NCI-H146 treated with DMSO at 0.1 percent for 48 hours (cell line): ENCODE measurements around the gene CAMTA2.
"Not testable (repeated sequence)": the region's sequence is repeated elsewhere in the genome, so short reads cannot be mapped to it uniquely, and the experiment has no call there.

ENCODE experiments used
- DNase-seq: peaks from one replicate; lab custom pipeline; 2025; ENCODE audit not compliant: unreplicated experiment; lab: John Stamatoyannopoulos, UW

CAMTA2 gene, protein sequence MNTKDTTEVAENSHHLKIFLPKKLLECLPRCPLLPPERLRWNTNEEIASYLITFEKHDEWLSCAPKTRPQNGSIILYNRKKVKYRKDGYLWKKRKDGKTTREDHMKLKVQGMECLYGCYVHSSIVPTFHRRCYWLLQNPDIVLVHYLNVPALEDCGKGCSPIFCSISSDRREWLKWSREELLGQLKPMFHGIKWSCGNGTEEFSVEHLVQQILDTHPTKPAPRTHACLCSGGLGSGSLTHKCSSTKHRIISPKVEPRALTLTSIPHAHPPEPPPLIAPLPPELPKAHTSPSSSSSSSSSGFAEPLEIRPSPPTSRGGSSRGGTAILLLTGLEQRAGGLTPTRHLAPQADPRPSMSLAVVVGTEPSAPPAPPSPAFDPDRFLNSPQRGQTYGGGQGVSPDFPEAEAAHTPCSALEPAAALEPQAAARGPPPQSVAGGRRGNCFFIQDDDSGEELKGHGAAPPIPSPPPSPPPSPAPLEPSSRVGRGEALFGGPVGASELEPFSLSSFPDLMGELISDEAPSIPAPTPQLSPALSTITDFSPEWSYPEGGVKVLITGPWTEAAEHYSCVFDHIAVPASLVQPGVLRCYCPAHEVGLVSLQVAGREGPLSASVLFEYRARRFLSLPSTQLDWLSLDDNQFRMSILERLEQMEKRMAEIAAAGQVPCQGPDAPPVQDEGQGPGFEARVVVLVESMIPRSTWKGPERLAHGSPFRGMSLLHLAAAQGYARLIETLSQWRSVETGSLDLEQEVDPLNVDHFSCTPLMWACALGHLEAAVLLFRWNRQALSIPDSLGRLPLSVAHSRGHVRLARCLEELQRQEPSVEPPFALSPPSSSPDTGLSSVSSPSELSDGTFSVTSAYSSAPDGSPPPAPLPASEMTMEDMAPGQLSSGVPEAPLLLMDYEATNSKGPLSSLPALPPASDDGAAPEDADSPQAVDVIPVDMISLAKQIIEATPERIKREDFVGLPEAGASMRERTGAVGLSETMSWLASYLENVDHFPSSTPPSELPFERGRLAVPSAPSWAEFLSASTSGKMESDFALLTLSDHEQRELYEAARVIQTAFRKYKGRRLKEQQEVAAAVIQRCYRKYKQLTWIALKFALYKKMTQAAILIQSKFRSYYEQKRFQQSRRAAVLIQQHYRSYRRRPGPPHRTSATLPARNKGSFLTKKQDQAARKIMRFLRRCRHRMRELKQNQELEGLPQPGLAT

DNA sequence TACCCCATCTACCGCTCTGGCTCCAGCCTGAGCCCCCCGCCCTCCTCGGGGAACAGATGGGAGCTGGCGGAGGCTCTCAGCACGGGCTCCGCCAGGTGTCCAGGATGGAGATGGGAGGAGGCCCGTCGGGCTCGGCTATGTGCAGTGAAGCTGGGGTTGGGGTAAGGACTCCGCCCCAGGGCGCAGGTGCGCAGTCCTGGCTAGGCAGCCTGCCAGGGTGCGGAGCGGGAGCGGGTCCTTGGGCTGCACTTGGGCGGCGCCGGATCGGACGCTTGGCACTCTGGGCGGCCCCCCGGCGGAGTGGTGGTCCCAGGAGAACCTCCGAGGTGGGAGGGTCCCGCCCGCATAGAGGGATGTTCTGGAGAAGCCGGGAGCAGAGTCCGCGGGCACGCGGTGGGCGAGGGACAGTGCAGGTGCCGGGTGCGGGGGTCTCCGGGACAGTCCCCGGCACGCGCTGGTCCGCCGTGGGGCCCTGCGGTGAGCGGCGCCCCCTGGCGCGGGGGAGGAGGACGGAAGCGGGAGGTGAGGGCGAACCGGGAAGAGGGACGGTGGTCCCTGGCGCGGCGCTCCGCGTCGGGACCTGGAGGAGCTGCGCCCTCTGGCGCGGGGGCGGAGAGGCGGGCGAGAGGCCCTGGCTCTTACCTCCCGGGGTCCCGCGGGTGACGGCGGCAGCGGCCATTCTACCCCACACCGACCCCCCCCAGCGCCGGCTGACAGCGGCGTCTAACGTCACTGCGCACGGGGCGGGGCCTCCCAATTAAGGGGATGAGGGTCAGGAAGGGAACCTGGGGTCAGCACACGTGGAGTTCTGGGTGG, at the start of gene CAMTA2:
CAMTA2 (minus strand) TSS at position 725 of the 816 bp plus-strand sequence. CDS start 1,453 bp downstream, outside the sequence.
- peak; percentile 73 for DNase-seq

- no peak for DNase-seq
These were observed 47.8 kb upstream of the CAMTA2 start, which contains the start of gene SLC52A1 for GRCh38 chr17:5035315-5035714. TSS of gene SLC52A1 (minus strand) at chr17:5035426. CDS start at chr17:5034606, 820 bp downstream.

DNA sequence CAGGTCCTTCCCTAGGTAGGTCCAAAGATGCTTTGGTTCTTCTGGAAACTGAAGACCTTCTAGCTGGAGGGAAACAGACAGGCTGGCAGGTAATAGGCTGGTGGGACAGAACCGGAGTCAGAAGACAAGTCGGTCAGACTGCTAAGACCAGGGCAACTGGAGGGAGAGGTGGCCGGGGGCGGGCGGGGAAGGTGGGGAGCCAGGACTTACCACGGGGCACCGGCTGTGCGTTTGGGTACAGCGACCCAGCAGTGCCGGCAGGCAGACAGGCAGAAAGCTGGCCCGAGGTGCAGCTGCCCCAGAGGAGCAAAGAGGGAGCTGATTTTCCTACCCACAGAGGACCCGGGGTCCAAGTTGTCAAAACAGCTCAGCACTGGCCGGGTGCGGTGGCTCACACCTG, 47.2 kb upstream of the CAMTA2 start:
- no peak for DNase-seq

DNA sequence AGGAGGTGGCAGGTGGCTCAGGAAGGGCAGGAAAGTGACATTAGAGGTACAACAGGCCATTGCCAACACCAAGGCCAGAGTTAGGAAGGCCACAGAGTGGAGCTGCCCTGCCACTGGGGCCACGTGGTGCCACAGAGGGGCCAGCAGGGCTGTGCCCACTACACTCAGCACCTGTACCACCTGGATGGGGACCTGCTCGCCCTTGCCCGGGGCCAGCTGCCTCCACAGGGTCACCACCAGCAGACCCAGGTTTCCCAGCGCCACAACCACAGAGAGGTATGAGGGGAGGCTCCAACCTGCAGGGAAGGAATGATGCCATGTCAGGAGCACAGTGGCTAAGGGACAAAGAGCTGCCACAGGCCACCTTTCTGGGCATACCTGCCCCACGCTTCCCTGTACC, 46.6 kb upstream of the CAMTA2 start:
- no peak for DNase-seq

GRCh38 chr17:5033352-5034015, 46.0 kb upstream of the CAMTA2 start:
- DNase-seq: no peak

DNA sequence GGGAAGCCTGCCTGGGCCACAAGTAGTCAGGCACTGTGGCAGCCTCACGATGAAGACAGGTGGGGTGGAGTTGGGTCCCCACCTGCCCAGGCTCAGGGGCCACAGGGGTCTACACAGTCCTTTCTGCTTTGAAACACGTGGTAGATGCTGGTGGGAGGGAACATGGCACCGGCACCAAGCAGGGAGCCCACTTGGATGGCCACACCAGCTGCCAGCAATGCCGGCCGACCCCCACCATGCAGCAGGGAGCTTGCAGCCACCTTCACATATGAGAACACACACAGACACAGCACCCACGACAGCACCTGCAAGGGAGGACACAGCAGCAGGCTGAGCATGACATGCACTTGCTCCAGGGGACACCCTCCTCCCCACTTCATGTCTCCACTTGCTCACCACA, 45.4 kb upstream of the CAMTA2 start:
- DNase-seq: no peak

- DNase-seq: peak; percentile 66
These were observed 44.0 kb upstream of the CAMTA2 start for GRCh38 chr17:5031365-5032082.

DNA sequence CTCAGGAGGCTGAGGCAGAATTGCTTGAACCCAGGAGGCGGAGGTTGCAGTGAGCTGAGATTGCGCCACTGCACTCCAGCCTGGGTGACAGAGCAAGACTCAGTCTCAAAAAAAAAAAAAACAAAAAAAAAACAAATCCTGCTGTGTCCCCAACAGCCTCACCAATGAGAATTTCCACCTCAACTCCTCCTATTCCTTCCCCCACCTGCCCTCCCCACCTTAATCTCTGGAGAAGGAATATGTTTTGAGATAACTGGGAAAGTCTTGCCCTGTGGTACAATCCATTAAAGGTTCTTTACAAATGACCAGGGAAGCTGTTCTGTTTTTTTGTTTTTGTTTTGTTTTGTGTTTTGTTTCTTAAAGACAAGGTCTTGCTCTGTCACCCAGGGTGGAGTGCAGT, 42.7 kb upstream of the CAMTA2 start:
- DNase-seq: not testable (repeated sequence)

GRCh38 chr17:5027916-5028315, 40.4 kb upstream of the CAMTA2 start:
- no peak for DNase-seq

- no peak for DNase-seq
These were observed 39.8 kb upstream of the CAMTA2 start for GRCh38 chr17:5027299-5027698.

- DNase-seq: no peak
These were observed 37.1 kb upstream of the CAMTA2 start for GRCh38 chr17:5024604-5025003.

DNA sequence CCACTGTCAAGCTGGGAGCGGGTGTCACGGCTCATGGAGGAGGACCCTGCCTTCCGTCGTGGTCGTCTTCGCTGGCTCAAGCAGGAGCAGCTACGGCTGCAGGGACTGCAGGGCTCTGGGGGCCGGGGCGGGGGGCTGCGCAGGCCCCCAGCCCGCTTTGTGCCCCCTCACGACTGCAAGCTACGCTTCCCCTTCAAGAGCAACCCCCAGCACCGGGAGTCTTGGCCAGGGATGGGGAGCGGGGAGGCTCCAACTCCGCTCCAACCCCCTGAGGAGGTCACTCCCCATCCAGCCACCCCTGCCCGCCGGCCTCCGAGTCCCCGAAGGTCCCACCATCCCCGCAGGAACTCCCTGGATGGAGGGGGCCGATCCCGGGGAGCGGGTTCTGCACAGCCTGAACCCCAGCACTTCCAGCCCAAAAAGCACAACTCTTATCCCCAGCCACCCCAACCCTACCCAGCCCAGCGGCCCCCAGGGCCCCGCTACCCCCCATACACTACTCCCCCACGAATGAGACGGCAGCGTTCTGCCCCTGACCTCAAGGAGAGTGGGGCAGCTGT, 36.2 kb upstream of the CAMTA2 start:
- no peak for DNase-seq

- no peak for DNase-seq
These were observed 34.8 kb upstream of the CAMTA2 start for GRCh38 chr17:5022171-5022711.

DNA sequence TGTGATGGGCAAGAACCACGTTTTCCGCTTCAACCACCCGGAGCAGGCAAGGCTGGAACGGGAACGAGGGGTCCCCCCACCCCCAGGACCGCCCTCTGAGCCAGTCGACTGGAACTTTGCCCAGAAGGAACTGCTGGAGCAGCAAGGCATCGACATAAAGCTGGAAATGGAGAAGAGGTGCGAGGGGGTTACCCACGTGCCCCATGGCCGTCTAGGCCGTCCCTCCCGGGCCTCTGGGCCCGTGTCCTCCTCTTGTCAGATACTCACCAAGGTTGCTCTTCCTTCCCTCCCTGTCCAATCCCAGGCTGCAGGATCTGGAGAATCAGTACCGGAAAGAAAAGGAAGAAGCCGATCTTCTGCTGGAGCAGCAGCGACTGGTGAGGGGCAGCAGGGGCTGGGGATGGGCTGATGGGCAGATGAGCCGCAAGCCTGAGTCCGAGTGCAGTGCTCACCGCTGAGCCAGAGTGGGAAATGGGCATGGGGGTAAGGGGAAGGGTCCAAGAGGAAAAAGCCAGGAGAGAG, 33.1 kb upstream of the CAMTA2 start:
- no peak for DNase-seq

DNA sequence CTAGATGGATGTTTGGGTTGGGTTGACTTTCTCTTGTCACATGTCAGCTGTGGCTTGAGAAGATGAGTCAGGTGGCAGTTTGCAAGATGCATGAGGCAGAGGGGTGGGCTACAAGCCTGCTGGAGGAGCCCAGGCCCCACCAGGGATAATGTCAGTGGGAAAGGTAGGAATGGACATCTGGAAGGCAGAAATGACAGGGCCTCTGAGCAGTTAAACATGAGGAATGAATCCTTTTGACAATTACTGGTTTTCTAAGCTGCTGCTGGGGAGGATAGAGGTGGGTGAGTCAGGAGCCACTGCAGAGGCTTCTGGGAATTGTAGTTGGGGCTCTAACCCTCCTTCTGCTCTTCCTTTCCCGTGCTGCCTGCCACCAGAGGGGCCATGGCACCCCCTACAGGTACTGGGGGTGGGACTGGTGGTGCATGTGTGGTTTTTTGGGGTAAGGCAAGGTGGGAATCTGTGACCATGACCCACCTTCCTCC, 32.0 kb upstream of the CAMTA2 start:
- DNase-seq: no peak

GRCh38 chr17:5014357-5014756, 26.9 kb upstream of the CAMTA2 start:
- DNase-seq: no peak

- no peak for DNase-seq
These were observed 24.5 kb upstream of the CAMTA2 start for GRCh38 chr17:5011928-5012327.

DNA sequence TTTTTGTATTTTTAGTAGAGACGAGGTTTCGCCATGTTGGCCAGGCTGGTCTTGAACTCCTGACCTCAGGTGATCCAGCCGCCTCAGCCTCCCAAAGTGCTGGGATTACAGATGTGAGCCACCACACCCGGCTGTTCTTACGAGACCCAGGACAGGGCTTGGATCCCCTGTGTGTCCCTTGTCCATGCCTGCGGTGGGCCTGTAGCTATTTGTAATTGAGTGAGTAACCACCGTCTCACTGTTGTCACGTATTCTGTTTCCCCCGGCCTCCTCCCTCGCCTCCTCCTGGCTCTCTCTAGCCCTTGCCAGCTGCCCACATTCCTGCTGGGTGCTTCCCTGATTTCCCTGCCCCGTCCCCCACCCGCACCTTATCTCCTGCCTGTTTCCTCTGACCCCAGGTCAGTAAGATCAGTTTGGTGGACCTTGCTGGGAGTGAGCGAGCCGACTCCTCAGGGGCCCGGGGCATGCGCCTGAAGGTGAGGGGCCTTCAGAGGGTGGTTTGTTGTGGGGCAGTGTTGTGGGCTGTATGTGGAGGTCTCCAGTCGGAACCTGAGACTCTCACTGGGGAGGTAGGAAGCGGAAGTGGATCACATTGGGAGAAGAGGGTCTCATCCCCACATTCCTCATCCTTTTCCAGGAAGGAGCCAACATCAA, 15.9 kb upstream of the CAMTA2 start:
- DNase-seq: no peak
